Measurements from ENCODE around the gene GRIA1. TPM values are rescaled to one million over a fixed set of nuclear protein-coding genes. Genes with fewer than 3 reads are reported as not detected.

The GRIA1 gene
- total RNA-seq, 1 donor from 2014 or later, result not detected

- TF ChIP-seq, protein P1, sequence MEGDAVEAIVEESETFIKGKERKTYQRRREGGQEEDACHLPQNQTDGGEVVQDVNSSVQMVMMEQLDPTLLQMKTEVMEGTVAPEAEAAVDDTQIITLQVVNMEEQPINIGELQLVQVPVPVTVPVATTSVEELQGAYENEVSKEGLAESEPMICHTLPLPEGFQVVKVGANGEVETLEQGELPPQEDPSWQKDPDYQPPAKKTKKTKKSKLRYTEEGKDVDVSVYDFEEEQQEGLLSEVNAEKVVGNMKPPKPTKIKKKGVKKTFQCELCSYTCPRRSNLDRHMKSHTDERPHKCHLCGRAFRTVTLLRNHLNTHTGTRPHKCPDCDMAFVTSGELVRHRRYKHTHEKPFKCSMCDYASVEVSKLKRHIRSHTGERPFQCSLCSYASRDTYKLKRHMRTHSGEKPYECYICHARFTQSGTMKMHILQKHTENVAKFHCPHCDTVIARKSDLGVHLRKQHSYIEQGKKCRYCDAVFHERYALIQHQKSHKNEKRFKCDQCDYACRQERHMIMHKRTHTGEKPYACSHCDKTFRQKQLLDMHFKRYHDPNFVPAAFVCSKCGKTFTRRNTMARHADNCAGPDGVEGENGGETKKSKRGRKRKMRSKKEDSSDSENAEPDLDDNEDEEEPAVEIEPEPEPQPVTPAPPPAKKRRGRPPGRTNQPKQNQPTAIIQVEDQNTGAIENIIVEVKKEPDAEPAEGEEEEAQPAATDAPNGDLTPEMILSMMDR (IDR thresholded peaks at IDR 0.05; ENCODE audit: unreplicated experiment), result no peak
- Mint-ChIP-seq H3K4me3 (ENCODE audit: low read depth) (no peak overlapping the region), H3K36me3 (ENCODE audit: insufficient read depth) (no peaks in the 10 kb centered on the region), H3K27me3 (peaks cover 3% of the 10 kb centered on the region), H3K27ac (no peak overlapping the region), H3K9me3 (ENCODE audit: low read depth) (no peaks in the 10 kb centered on the region), H3K4me1 (ENCODE audit: low read depth) (no peaks in the 10 kb centered on the region)
- DNase-seq (ENCODE audit: low spot score, unreplicated experiment), result no peak
These were observed 133.9 kb downstream of the GRIA1 start for GRCh38 chr5:153624451-153624765.

DNA sequence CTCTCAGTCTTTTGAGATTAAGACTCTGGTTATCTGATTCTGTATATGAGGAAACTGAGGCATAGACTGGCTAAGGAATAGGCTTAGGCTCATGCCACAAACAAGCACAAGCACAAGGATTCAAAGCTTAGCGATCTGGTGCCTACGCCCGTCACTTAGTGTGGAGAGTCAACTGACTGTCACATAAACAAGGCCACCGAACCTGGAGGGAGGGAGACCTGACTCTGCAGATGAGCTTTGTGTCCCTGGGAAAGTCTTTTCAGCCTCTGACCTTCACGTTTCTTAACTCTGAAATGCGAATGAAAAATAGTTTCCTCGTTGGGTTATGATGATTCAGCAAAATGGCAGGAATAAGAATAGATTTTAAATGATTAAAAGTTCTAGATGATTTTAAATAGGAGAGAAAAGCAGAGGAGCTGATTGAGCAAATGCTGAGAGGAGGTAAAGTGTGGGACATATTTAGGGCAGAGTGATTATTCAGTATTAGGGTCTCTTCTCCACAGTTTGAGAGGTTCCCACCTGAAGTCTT, 135.4 kb downstream of the GRIA1 start:
- no peaks in the 10 kb centered on the region for H3K4me1 Mint-ChIP-seq (ENCODE audit: low read depth)
- no peaks in the 10 kb centered on the region for H3K9me3 Mint-ChIP-seq (ENCODE audit: low read depth)
- DNase-seq (ENCODE audit: low spot score, unreplicated experiment), result no peak
- no peak overlapping the region for H3K4me3 Mint-ChIP-seq (ENCODE audit: low read depth)
- H3K27ac Mint-ChIP-seq, result no peak overlapping the region
- no peaks in the 10 kb centered on the region for H3K36me3 Mint-ChIP-seq (ENCODE audit: insufficient read depth)
- TF ChIP-seq, protein P1 (IDR thresholded peaks at IDR 0.05; ENCODE audit: unreplicated experiment), result no peak
- peaks cover 3% of the 10 kb centered on the region for H3K27me3 Mint-ChIP-seq

GRCh38 chr5:153626836-153627235, 136.4 kb downstream of the GRIA1 start:
- H3K36me3 Mint-ChIP-seq (ENCODE audit: insufficient read depth), result no peaks in the 10 kb centered on the region
- TF ChIP-seq, protein P1 (IDR thresholded peaks at IDR 0.05; ENCODE audit: unreplicated experiment), result no peak

DNA sequence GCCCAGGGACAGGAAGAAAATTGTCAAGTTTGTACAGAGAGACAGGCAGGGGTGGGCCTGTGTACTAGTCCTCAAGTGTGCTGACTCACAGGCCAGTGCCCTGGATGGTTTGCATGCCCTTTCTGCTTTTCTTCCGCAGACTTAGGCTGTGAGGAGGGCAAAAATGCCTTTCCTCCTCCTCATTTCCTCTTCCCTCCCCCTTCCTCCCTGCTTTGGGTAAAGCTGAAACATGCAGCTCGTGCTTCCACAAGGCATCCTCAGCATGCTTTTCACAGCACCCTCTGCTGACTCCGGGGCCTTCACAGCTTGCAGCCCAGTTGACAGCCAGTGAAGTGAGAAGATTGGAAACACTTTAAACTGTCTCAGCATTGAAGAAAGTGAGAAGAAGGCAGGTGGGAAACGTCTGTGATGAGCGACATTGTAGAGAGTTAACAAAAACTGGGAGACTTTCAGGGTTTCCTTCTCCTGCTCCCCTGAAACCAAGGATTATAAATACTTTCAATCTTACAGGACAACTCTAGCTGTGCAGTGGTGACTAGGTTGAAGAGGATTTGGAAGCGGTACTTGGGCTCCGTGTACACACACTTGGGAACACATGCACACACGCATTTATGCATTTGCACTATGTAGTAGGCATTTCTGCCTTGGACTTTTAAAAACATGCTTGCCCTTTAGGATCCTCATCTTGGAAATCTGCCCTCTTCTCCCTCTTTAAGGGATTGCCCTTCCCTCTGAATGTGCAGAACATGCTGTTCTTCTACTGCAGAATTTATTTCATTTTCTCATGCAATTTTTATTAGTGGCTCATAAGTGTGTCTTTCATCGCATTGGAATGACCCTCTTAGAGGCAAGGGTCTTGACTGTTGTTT, 138.8 kb downstream of the GRIA1 start:
- H3K27me3 Mint-ChIP-seq, result peaks cover 5% of the 10 kb centered on the region
- H3K9me3 Mint-ChIP-seq (ENCODE audit: low read depth), result no peaks in the 10 kb centered on the region
- no peak overlapping the region for H3K27ac Mint-ChIP-seq
- H3K4me3 Mint-ChIP-seq (ENCODE audit: low read depth), result no peak overlapping the region
- no peaks in the 10 kb centered on the region for H3K4me1 Mint-ChIP-seq (ENCODE audit: low read depth)
- TF ChIP-seq, protein P1 (IDR thresholded peaks at IDR 0.05; ENCODE audit: unreplicated experiment), result no peak
- no peaks in the 10 kb centered on the region for H3K36me3 Mint-ChIP-seq (ENCODE audit: insufficient read depth)
- DNase-seq (ENCODE audit: low spot score, unreplicated experiment), result no peak

More at GRCh38 chr5:153626836-153627235, 136.4 kb downstream of the GRIA1 start:
- no peak for DNase-seq (ENCODE audit: low spot score, unreplicated experiment)
- no peak overlapping the region for H3K27ac Mint-ChIP-seq
- H3K4me1 Mint-ChIP-seq (ENCODE audit: low read depth), result no peaks in the 10 kb centered on the region
- no peak overlapping the region for H3K4me3 Mint-ChIP-seq (ENCODE audit: low read depth)
- no peaks in the 10 kb centered on the region for H3K9me3 Mint-ChIP-seq (ENCODE audit: low read depth)
- peaks cover 3% of the 10 kb centered on the region for H3K27me3 Mint-ChIP-seq

GRCh38 chr5:153630546-153630945, 140.1 kb downstream of the GRIA1 start:
- Mint-ChIP-seq H3K36me3 (ENCODE audit: insufficient read depth) (no peaks in the 10 kb centered on the region), H3K9me3 (ENCODE audit: low read depth) (no peaks in the 10 kb centered on the region), H3K27me3 (peaks cover 2% of the 10 kb centered on the region), H3K4me1 (ENCODE audit: low read depth) (no peaks in the 10 kb centered on the region), H3K27ac (no peak overlapping the region), H3K4me3 (ENCODE audit: low read depth) (no peak overlapping the region)
- DNase-seq (ENCODE audit: low spot score, unreplicated experiment), result no peak
- TF ChIP-seq, protein P1 (IDR thresholded peaks at IDR 0.05; ENCODE audit: unreplicated experiment), result no peak
